Peyer's patch (tissue), 4 donors: ENCODE measurements around the gene ARSK. TPM values are rescaled to one million over a fixed set of nuclear protein-coding genes. Genes with fewer than 3 reads are reported as not detected.

Experiments
- DNase-seq, 3 donors: peaks; one replicate each; pipeline ENCODE4 v3.0.0-alpha.2; 2017 to 2019
- H3K27ac ChIP-seq, 4 donors: fragments of 200-600 bp; sonication (generic); one replicate each; pipeline ENCODE4 v1.5.1; 2016 to 2019
- H3K27me3 ChIP-seq, 2 donors: fragments of 200-600 bp; sonication (generic); one replicate each; pipeline ENCODE4 v1.5.1; 2019
- H3K36me3 ChIP-seq, 3 donors: fragments of 200-600 bp; sonication (generic); one replicate each; pipeline ENCODE4 v1.5.1; 2016 to 2019
- H3K4me1 ChIP-seq, 4 donors: fragments of 200-600 bp; sonication (generic); one replicate each; pipeline ENCODE4 v1.5.1; 2016 to 2019
- H3K4me3 ChIP-seq, 4 donors: fragments of 200-600 bp; sonication (generic); 1 replicate in 3 of 4; 2 replicates in 1 of 4; pipeline ENCODE4 v1.5.1; 2016 to 2019; ENCODE audit warnings: mild to moderate bottlenecking in 1 of 4
- H3K9me3 ChIP-seq, 4 donors: fragments of 200-600 bp; sonication (generic); one replicate each; pipeline ENCODE4 v1.5.1; 2016 to 2019; ENCODE audit warnings: mild to moderate bottlenecking in 1 of 4
- CTCF ChIP-seq, 6 experiments: fragments of 450-650 bp in 4 of 6; fragments of 200-600 bp in 2 of 6; sonication (generic) in 1 of 6; IDR thresholded peaks; one replicate each; pipeline ENCODE4 v1.5.1; 2017 to 2019; ENCODE audit warnings: antibody characterized with exemption in 6 of 6, mild to moderate bottlenecking in 3 of 6, moderate library complexity in 1 of 6
- POLR2A ChIP-seq, 2 donors: fragments of 450-650 bp; IDR thresholded peaks; one replicate each; pipeline ENCODE4 v1.5.1; 2017; ENCODE audit warnings: antibody characterized with exemption in 2 of 2, mild to moderate bottlenecking in 2 of 2, moderate library complexity in 2 of 2
- small RNA-seq, 2 donors: library from RNA; depleted of rRNA; stranded (forward); fragments of <200 nt; gene quantifications; one replicate each; pipeline ENCODE3, GENCODE V24; 2016
- total RNA-seq, 4 donors: library from RNA; depleted of rRNA; stranded (reverse); fragments of >200 nt; gene quantifications; one replicate each; pipeline ENCODE4 v1.1.0, GENCODE V29; 2016

ARSK gene
- total RNA-seq, 4 donors from 2014 or later, result 0.76 to 6.6 (median 2.1) TPM

- Histone ChIP-seq H3K27me3 (no peaks in the 10 kb centered on the region), H3K36me3 (no peaks in the 10 kb centered on the region), H3K4me3 (peak overlapping the region in 1 of 4 donors; percentile 52), H3K9me3 (no peaks in the 10 kb centered on the region), H3K27ac (peak overlapping the region in 3 of 4 donors; percentile 85 to 98 (median 96)), H3K4me1 (peaks cover 0 to 9% (median 3%) of the 10 kb centered on the region in 4 donors)
- TF ChIP-seq CTCF (IDR thresholded peaks at IDR 0.05) (no peak), POLR2A (IDR thresholded peaks at IDR 0.05) (no peak)
- no peak for DNase-seq
These were observed 93.3 kb downstream of the ARSK start for GRCh38 chr5:95647886-95648860.

- peaks cover 0 to 9% (median 3%) of the 10 kb centered on the region in 4 donors for H3K4me1 ChIP-seq
- TF ChIP-seq CTCF (IDR thresholded peaks at IDR 0.05), result no peak
- TF ChIP-seq POLR2A (IDR thresholded peaks at IDR 0.05), result no peak
- no peak for DNase-seq
- H3K4me3 ChIP-seq, result no peak overlapping the region
- no peaks in the 10 kb centered on the region for H3K36me3 ChIP-seq
- H3K9me3 ChIP-seq, result no peaks in the 10 kb centered on the region
- no peak overlapping the region for H3K27ac ChIP-seq
- no peaks in the 10 kb centered on the region for H3K27me3 ChIP-seq
These were observed 94.4 kb downstream of the ARSK start for GRCh38 chr5:95649274-95649673.

GRCh38 chr5:95649842-95650620 is 95.1 kb downstream of the ARSK start:
- TF ChIP-seq POLR2A (IDR thresholded peaks at IDR 0.05) (no peak), CTCF (IDR thresholded peaks at IDR 0.05) (no peak)
- Histone ChIP-seq H3K4me1 (peaks cover 0 to 9% (median 3%) of the 10 kb centered on the region in 4 donors), H3K9me3 (no peaks in the 10 kb centered on the region), H3K36me3 (no peaks in the 10 kb centered on the region), H3K4me3 (no peak overlapping the region), H3K27ac (no peak overlapping the region), H3K27me3 (no peaks in the 10 kb centered on the region)
- DNase-seq, result no peak

GRCh38 chr5:95652849-95653248 is 97.9 kb downstream of the ARSK start:
- H3K27ac ChIP-seq, result no peak overlapping the region
- H3K36me3 ChIP-seq, result no peaks in the 10 kb centered on the region
- no peak for TF ChIP-seq POLR2A (IDR thresholded peaks at IDR 0.05)
- no peak for TF ChIP-seq CTCF (IDR thresholded peaks at IDR 0.05)
- no peaks in the 10 kb centered on the region for H3K9me3 ChIP-seq
- no peak for DNase-seq
- H3K4me3 ChIP-seq, result no peak overlapping the region
- no peaks in the 10 kb centered on the region for H3K27me3 ChIP-seq
- peaks cover 0 to under 1% (median 0%) of the 10 kb centered on the region in 4 donors for H3K4me1 ChIP-seq

GRCh38 chr5:95654196-95654595 is 99.3 kb downstream of the ARSK start:
- DNase-seq, result no peak
- no peaks in the 10 kb centered on the region for H3K4me1 ChIP-seq
- no peaks in the 10 kb centered on the region for H3K36me3 ChIP-seq
- no peak for TF ChIP-seq POLR2A (IDR thresholded peaks at IDR 0.05)
- H3K4me3 ChIP-seq, result no peak overlapping the region
- no peaks in the 10 kb centered on the region for H3K9me3 ChIP-seq
- no peaks in the 10 kb centered on the region for H3K27me3 ChIP-seq
- H3K27ac ChIP-seq, result no peak overlapping the region

Small RNAs within 50 kb of the gene (small RNA-seq; reads per million reads assigned to genes)
- 0 reads per million in 2 donors for gene RNU6-308P

Other genes starting within 250 kb of the ARSK start
- not detected for gene FAM81B, start 163.7 kb upstream of the ARSK start, total RNA-seq
- 10 to 100 TPM; 47.8 to 84.2 (median 64.2) TPM for gene SKIC3, start 124 bp upstream of the ARSK start, total RNA-seq
- gene GPR150, start 65.0 kb downstream of the ARSK start, total RNA-seq, result 1 to 10 TPM in 1 of 4 donors, under 1 TPM in 1, not detected in 2; 0.95 to 4.1 TPM
- 1 to 10 TPM in 1 of 4 donors, not detected in 3; 1.7 TPM for gene RFESD, start 91.7 kb downstream of the ARSK start, total RNA-seq
- gene SPATA9, start 127.9 kb downstream of the ARSK start, total RNA-seq, result not detected
- 10 to 100 TPM; 40.1 to 95.7 (median 71.0) TPM for gene RHOBTB3, start 176.2 kb downstream of the ARSK start, total RNA-seq